Fibroblast of mammary gland (primary cell): ENCODE results near the gene TMEM192.
"Not testable (repeated sequence)": the region's sequence is repeated elsewhere in the genome, so short reads cannot be mapped to it uniquely, and the experiment has no call there.

Experiments
- DNase-seq: peaks from one replicate; pipeline ENCODE4 v3.0.0-alpha.2; 2010; ENCODE audit warnings: low read depth
- H3K4me3 ChIP-seq: 2 replicates; pipeline ENCODE4 v1.5.1; 2011; ENCODE audit warnings: low read depth, mild to moderate bottlenecking, low read length, moderate library complexity; ENCODE audit not compliant: control insufficient read depth
- TF ChIP-seq, protein P1 (sequence below): conservative IDR thresholded peaks from 2 replicates; pipeline ENCODE4 v1.5.1; 2011; ENCODE audit warnings: low read depth, low read length, inconsistent platforms; ENCODE audit not compliant: control insufficient read depth, insufficient read depth

Gene TMEM192

GRCh38 chr4:165150545-165150944 is 37.9 kb upstream of the TMEM192 start:
- TF ChIP-seq, protein P1, sequence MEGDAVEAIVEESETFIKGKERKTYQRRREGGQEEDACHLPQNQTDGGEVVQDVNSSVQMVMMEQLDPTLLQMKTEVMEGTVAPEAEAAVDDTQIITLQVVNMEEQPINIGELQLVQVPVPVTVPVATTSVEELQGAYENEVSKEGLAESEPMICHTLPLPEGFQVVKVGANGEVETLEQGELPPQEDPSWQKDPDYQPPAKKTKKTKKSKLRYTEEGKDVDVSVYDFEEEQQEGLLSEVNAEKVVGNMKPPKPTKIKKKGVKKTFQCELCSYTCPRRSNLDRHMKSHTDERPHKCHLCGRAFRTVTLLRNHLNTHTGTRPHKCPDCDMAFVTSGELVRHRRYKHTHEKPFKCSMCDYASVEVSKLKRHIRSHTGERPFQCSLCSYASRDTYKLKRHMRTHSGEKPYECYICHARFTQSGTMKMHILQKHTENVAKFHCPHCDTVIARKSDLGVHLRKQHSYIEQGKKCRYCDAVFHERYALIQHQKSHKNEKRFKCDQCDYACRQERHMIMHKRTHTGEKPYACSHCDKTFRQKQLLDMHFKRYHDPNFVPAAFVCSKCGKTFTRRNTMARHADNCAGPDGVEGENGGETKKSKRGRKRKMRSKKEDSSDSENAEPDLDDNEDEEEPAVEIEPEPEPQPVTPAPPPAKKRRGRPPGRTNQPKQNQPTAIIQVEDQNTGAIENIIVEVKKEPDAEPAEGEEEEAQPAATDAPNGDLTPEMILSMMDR: no peak
- H3K4me3 ChIP-seq: no peak overlapping the region
- DNase-seq: no peak

- TF ChIP-seq, protein P1: no peak
- DNase-seq: no peak
- no peak overlapping the region for H3K4me3 ChIP-seq
These were observed 26.2 kb upstream of the TMEM192 start for GRCh38 chr4:165138843-165139242.

DNA sequence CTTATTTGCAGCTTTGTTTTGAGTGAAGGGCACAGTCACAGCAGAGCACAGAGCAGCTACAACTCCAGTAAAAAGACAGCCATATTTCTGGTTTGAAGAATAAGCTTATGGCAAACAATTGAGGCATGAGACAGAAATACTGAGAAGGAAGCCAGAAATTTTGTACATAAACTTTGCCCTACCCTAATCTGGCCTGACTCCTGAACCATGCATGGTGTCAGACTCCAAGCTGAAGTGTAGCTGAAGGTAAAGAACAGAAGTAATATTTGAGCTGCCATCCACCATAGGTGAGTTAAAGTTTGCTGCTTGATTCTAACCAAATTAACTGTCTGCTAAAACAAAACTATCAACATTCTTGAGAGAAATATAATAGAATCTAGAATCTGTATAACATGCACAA is 24.5 kb upstream of the TMEM192 start:
- TF ChIP-seq, protein P1: no peak
- no peak overlapping the region for H3K4me3 ChIP-seq
- DNase-seq: no peak

- DNase-seq: no peak
- H3K4me3 ChIP-seq: no peak overlapping the region
- TF ChIP-seq, protein P1: no peak
These were observed 23.9 kb upstream of the TMEM192 start for GRCh38 chr4:165136529-165136928.

DNA sequence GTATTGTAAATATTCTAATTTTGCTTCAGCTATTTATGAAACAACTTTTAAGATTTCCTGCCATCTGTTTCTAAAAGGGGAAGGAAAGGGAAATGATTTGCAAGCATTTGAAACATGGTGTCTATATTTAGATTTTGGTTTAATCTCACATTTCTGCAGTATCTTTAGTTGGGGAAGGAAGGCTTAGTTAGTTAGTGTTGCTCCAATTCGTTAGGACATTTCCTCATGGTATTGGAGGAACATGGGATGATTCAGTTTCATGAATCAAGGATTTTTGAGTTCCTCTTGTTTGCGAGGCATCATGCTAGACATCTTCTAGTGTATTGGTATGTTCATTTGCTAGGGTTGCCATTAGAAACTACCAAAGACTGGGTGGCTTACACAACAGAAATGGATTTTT is 20.5 kb upstream of the TMEM192 start:
- DNase-seq: no peak
- TF ChIP-seq, protein P1: no peak
- H3K4me3 ChIP-seq: no peak overlapping the region

GRCh38 chr4:165131247-165131832 is 18.7 kb upstream of the TMEM192 start:
- H3K4me3 ChIP-seq: no peak overlapping the region
- TF ChIP-seq, protein P1: peak; percentile 93
- DNase-seq: peak; percentile 60

DNA sequence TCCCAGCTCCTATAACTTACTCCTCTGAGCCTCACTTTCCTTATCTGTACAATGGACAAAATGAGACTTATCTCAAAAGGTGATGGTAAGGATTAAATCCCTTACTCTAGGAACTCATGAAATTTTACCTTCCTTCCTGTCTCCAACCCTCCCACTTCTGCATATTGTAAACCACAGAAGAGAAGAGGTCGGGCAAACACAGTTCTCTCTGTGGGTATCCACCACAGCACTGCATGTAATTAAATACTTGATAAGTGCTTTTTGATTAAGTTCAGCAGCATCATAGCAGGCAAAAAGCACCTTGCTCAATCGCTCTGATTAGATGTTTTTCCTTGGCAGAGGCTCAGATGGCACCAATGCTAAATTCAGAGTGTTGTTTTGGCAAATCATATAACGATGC is 17.3 kb upstream of the TMEM192 start:
- TF ChIP-seq, protein P1: no peak
- no peak for DNase-seq
- no peak overlapping the region for H3K4me3 ChIP-seq

DNA sequence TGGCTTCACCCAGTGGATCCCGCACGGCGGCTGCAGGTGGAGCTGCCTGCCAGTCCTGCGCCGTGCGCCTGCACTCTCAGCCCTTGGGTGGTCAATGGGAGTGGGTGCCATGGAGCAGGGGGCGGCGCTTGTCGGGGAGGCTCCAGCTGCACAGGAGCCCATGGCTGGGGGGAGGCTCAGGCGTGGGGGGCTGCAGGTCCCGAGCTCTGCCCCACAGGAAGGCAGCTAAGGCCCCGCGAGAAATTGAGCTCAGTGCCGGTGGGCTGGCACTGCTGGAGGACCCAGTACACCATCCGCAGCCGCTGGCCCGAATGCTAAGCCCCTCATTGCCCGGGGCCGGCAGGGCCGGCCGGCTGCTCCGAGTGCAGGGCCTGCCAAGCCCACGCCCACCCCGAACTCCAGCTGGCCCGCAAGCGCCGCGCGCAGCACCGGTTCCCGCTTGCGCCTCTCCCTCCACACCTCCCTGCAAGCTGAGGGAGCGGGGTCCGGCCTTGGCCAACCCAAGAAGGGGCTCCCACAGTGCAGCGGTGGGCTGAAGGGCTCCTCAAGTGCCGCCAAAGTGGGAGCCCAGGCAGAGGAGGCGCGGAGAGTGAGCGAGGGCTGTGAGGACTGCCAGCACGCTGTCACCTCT is 13.3 kb upstream of the TMEM192 start:
- not testable (repeated sequence) for H3K4me3 ChIP-seq, DNase-seq
